IPS-20b (cell line): ENCODE data around the gene POTEG.
"Not testable (repeated sequence)": the region's sequence is repeated elsewhere in the genome, so short reads cannot be mapped to it uniquely, and the experiment has no call there.

ENCODE experiments used
- H3K27ac ChIP-seq: one replicate; pipeline ENCODE4 v1.5.1; 2013; ENCODE audit warnings: low read length
- H3K27me3 ChIP-seq: 2 replicates; pipeline ENCODE4 v1.6.1; 2013; ENCODE audit warnings: mild to moderate bottlenecking, low read length, inconsistent platforms; ENCODE audit not compliant: insufficient read depth
- H3K36me3 ChIP-seq: 2 replicates; pipeline ENCODE4 v1.6.1; 2013; ENCODE audit warnings: low read depth, mild to moderate bottlenecking, inconsistent platforms, low read length, moderate library complexity; ENCODE audit not compliant: insufficient read depth
- H3K4me1 ChIP-seq: 2 replicates; pipeline ENCODE4 v1.6.1; 2013; ENCODE audit warnings: mild to moderate bottlenecking, control low read depth, inconsistent platforms, low read length, moderate library complexity; ENCODE audit not compliant: insufficient read depth
- H3K4me3 ChIP-seq: 2 replicates; pipeline ENCODE4 v1.5.1; 2013; ENCODE audit warnings: mild to moderate bottlenecking, low read length, inconsistent platforms
- H3K9ac ChIP-seq: 2 replicates; pipeline ENCODE4 v1.6.1; 2013; ENCODE audit warnings: low read depth, mild to moderate bottlenecking, inconsistent platforms, low read length, moderate library complexity
- H3K9me3 ChIP-seq: 2 replicates; pipeline ENCODE4 v1.6.1; 2013; ENCODE audit warnings: mild to moderate bottlenecking, low read depth, low read length, inconsistent platforms; ENCODE audit not compliant: insufficient read depth

POTEG gene

DNA sequence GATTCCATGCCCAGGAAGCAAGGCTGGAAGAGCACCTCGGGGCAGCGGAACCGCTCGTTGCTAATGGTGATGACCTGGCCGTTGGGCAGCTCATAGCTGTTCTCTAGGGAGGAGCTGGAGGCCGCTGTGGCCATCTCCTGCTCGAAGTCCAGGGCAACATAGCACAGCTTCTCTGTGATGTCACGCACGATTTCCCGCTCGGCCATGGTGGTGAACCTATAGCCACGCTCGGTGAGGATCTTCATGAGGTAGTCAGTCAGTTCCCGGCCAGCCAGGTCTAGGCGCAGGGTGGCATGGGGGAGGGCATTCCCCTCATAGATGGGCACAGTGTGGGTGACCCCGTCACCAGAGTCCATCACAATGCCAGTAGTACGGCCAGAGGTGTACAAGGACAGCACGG, 32.0 kb downstream of the POTEG start:
- not testable (repeated sequence) for H3K4me3 ChIP-seq, H3K27me3 ChIP-seq, H3K36me3 ChIP-seq, H3K9me3 ChIP-seq, H3K9ac ChIP-seq, H3K4me1 ChIP-seq, H3K27ac ChIP-seq

DNA sequence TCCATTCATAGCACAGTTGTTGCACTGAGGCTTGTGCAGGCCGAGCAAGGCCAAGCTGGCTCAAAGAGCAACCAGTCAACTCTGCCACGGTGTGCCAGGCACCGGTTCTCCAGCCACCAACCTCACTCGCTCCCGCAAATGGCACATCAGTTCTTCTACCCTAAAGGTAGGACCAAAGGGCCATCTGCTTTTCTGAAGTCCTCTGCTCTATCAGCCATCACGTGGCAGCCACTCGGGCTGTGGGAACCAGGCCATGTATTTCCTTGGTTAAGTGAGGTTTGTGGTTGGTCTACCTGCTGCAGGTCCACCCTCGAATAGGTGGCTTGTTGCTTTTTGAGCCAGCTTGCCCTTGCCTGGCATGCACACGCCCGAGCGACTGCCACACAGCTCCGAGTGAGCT, 39.4 kb downstream of the POTEG start:
- H3K9me3 ChIP-seq, H3K9ac ChIP-seq, H3K4me3 ChIP-seq, H3K4me1 ChIP-seq, H3K27me3 ChIP-seq, H3K27ac ChIP-seq, H3K36me3 ChIP-seq: not testable (repeated sequence)

DNA sequence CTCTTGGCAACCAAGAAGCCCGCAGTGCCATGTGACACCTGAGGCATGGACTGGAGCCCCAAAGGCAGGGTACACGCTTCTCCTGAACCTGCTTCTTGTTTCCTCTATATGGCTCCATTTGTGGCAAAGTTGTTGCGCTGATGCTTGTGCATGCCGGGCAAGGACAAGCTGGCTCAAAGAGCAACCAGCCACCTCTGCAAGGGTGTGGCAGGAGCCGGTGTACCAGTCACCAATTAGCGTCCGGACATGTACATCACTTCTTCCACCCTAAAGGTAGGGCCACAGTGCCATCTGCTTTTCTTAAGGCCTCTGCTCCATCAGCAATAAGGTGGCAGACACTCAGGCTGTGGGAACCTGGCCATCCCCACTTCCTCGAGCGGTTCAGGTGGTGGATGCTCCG, 43.9 kb downstream of the POTEG start:
- not testable (repeated sequence) for H3K4me1 ChIP-seq, H3K27me3 ChIP-seq, H3K9me3 ChIP-seq, H3K9ac ChIP-seq, H3K27ac ChIP-seq, H3K36me3 ChIP-seq, H3K4me3 ChIP-seq

DNA sequence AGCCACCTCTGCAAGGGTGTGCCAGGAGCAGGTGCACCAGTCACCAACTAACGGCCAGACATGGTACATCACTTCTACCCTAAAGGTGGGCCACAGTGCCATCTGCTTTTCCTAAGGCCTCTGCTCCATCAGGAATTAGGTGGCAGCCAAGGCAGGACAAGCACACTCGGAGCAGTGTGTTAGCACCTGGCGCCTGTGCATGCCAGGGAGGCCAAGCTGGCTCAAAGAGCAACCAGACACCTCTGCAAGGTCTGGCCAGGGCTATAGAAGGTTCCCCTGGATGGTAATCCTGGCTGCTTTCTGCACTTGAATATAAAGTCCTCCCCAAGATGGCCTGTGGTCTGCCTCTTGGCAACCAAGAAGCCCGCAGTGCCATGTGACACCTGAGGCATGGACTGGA, 45.4 kb downstream of the POTEG start:
- not testable (repeated sequence) for H3K9ac ChIP-seq, H3K27ac ChIP-seq, H3K9me3 ChIP-seq, H3K4me3 ChIP-seq, H3K4me1 ChIP-seq, H3K36me3 ChIP-seq, H3K27me3 ChIP-seq

- H3K9ac ChIP-seq, H3K27me3 ChIP-seq, H3K4me1 ChIP-seq, H3K9me3 ChIP-seq, H3K27ac ChIP-seq, H3K4me3 ChIP-seq, H3K36me3 ChIP-seq: not testable (repeated sequence)
Observed at GRCh38 chr14:19386996-19387395, 47.1 kb downstream of the POTEG start.

DNA sequence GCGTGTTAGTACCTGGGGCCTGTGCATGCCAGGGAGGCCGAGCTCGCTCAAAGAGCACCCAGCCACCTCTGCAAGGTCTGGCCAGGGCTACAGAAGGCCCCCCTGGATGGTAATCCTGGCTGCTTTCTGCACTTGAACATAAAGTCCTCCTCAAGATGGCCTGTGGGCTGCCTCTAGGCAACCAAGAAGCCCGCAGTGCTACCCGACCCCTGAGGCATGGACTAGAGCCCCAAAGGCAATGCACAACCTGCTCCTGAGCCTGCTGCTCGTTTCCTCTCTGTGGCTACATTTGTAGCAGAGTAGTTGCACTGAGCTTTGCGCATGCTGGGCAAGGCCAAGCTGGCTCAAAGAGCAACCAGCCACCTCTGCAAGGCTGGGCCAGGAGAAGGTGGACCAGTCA, 47.8 kb downstream of the POTEG start:
- H3K36me3 ChIP-seq, H3K9me3 ChIP-seq, H3K9ac ChIP-seq, H3K4me1 ChIP-seq, H3K27me3 ChIP-seq, H3K27ac ChIP-seq, H3K4me3 ChIP-seq: not testable (repeated sequence)

GRCh38 chr14:19384088-19384781, 49.9 kb downstream of the POTEG start:
- not testable (repeated sequence) for H3K4me3 ChIP-seq, H3K9me3 ChIP-seq, H3K4me1 ChIP-seq, H3K27me3 ChIP-seq, H3K36me3 ChIP-seq, H3K27ac ChIP-seq, H3K9ac ChIP-seq

DNA sequence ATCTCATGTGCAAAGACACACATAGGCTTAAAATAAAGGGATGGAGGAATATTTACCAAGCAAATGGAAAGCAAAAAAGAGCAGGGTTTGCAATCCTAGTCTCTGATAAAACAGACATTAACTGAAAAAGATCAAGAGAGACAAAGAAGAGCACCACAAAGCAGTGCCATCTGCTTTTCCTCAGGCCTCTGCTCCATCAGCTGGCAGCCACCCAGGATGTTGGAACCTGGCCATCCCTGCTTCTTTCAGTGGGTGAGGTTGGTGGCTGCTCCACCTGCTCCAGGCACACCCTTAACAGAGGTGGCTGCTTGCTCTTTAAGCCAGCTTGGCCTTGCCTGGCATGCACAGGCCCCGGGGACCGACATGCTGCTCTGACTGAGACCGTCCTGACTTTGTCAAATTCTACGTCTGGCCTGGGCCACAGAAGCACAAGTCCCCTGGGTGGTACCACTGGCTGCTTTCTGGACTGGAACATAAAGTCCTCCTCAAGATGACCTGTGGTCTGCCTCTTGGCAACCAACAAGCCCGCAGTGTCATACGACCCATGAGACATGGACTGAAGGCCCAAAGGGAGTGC, 51.0 kb downstream of the POTEG start:
- H3K9me3 ChIP-seq = peaks cover 16% of the 10 kb centered on the region
- not testable (repeated sequence) for H3K27me3 ChIP-seq, H3K4me1 ChIP-seq, H3K27ac ChIP-seq, H3K4me3 ChIP-seq, H3K36me3 ChIP-seq, H3K9ac ChIP-seq

DNA sequence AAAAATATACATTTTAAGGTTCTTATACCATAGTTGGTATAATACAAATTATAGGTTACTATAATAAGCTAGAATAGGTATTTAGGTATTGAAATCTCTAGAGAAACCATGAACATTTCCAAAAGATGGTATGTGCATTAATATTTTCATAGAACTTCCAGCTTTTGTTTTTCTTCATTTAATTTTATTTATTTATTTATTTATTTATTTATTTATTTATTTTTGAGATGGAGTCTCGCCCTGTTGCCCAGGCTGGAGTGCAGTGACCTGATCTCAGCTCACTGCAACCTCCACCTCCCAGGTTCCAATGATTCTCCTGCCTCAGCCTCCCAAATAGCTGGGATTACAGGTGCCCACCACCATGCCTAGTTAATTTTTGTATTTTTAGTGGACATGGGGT, 54.0 kb downstream of the POTEG start:
- not testable (repeated sequence) for H3K9ac ChIP-seq, H3K36me3 ChIP-seq, H3K27ac ChIP-seq, H3K4me1 ChIP-seq, H3K27me3 ChIP-seq, H3K4me3 ChIP-seq
- peaks cover 23% of the 10 kb centered on the region for H3K9me3 ChIP-seq

DNA sequence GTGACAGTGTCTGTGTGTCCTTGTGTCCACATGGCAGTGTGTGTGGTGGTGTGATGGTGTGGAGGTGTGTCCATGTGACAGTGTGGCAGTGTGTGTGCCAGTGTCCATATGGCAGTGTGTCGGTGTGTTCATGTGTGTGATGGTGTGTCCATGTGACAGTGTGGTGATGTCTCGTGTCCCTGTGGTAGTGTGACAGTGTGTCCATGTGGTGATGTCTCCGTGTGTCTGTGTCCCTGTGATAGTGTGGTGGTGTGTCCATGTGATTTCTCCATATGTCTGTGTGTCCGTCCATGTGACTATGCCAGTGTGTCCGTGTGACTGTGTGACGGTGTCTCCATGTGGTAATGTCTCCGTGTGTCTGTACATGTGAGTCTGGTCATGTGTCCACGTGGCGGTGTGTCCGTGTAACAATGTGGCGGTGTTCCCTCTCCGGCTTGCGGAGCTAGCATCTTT, 59.7 kb downstream of the POTEG start:
- H3K36me3 ChIP-seq, H3K27me3 ChIP-seq, H3K4me1 ChIP-seq, H3K27ac ChIP-seq, H3K4me3 ChIP-seq, H3K9ac ChIP-seq: not testable (repeated sequence)
- peaks cover 27% of the 10 kb centered on the region for H3K9me3 ChIP-seq

DNA sequence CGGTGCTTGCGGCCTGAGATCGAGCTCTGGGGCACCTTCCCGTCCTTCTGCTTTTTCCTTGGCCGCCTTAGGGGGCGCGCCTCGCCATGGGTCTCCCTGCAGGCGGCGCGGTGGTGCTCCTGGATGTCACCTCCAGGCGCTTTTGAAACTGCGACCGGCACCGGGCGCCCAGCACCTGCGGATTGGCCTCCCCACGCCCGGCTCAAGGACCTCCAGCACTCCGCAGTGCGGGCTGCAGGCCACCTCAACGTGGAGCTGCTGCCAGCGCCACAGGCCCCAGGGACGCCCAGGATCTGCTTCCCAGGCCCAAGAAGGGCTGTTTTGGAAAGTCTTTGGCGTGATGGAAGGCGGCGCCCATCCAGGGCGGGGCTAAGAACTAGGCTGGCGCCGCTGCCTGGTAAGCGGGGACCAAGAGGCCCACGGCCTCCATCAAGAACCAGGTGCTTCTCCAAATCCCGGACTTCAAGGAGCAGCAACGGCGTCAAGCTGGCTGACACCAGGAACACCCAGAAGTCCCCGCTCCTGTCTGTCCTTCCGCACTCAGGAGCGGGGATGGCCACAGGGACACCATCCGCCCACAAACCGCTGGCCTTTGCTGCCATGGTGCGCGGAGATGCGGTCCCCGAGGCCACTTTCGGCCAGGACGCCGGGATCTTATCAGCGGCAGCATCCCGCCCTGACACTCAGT, 61.2 kb downstream of the POTEG start:
- H3K27ac ChIP-seq, H3K9ac ChIP-seq, H3K4me1 ChIP-seq, H3K27me3 ChIP-seq, H3K4me3 ChIP-seq, H3K36me3 ChIP-seq: not testable (repeated sequence)
- H3K9me3 ChIP-seq = peaks cover 21% of the 10 kb centered on the region

- H3K9me3 ChIP-seq = peaks cover 25% of the 10 kb centered on the region
- H3K4me3 ChIP-seq, H3K4me1 ChIP-seq, H3K9ac ChIP-seq, H3K27me3 ChIP-seq, H3K27ac ChIP-seq, H3K36me3 ChIP-seq: not testable (repeated sequence)
Observed at GRCh38 chr14:19371767-19372166, 62.4 kb downstream of the POTEG start.
